Stimulated activated CD8-positive, alpha-beta memory T cell treated with anti-CD3 and anti-CD28 coated beads, Interleukin-2, amount 100 ng/mL, for 48 hours (primary cell): Measurements from ENCODE around the gene PTPRN2.

ENCODE experiments used
- DNase-seq, 2 donors: peaks; one replicate each; pipeline ENCODE4 v3.0.0-alpha.2; 2020; ENCODE audit warnings: low read depth in 2 of 2

PTPRN2 gene

DNA sequence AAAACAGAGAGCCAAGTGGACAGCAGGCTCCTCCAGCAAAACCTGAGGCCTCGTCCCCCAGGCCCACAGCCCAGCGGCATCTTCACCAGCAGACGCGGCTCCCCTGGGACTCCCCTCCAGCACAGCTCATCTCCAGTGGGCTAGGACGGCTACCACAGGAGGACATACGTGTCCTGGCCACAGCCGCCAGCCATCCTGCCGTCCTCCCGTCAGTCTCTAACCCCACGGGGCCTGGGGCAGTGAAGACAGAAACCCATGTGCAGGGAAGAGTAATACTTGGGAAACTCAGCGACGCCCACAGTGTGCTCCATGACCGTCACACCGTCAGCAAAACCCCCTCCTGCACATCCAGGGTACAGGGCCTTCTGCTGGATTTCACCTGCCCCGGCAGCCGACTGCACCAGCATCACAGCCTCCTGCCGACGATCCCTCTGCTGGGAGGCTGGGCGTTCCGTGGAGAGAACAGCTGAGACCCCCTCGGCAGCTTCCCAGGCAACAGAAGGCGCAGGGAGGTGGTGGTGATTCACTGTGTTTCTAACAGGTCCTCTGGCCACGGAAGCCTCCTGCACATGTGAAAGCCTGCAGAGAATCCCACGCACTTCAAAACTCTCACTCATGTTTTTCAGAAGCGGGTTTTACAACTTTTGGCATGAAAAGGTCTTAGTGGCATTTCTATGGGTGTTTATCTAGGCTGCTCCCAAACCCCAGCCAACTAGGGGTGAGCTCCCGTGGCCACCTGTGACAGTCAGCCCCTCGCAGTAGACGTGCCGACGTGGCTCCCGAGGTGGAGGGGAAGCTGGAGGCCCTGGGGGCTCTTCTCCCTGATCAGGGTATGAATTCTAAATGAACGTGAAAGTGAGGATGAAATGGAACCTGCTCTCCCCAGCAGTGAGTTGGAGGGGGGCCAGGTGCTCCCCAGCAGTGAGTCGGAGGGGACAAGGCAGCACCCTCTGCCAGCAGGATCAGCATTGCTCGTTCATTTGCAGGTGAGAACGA lies 513.5 kb downstream of the PTPRN2 start:
- no peak for DNase-seq

GRCh38 chr7:158072991-158073730 lies 514.5 kb downstream of the PTPRN2 start:
- DNase-seq: no peak

GRCh38 chr7:158070222-158070920 lies 517.3 kb downstream of the PTPRN2 start:
- no peak for DNase-seq

- no peak for DNase-seq
Measured at GRCh38 chr7:158068853-158069252, 518.8 kb downstream of the PTPRN2 start.

- no peak for DNase-seq
Measured at GRCh38 chr7:158067931-158068482, 519.6 kb downstream of the PTPRN2 start.

DNA sequence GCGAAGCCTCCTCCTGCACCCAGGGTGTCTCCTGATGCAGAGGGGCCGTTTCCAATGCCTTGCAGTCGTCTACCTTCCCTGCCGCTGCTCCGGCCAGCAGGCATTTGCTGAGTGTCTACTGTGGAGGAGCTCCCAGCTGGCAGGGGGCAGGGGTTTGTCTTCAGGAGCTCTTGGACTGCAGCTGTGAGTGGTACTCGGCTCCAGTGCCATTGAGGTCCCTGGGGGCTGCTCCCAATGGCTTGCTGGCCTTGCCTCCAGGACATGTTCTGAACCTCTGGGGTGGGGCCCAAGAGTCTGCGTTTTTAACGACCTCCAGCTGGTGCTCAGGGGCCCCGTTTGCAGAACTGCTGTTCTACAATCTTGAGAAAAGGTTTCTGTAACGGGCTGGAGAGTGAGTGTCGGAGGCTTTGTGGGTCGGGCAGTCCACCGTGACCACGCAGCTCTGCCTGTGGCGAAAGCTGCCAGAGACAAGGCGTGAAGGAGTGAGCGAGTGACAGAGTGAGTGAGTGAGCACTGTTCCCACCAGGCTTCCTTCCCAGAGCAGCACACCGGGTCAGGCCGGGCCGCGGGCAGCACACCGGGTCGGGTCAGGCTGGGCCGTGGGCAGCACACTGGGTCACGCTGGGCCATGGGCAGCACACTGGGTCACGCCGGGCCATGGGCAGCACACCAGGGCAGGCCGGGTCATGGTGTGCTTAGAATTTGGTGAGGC lies 520.2 kb downstream of the PTPRN2 start:
- DNase-seq: no peak

DNA sequence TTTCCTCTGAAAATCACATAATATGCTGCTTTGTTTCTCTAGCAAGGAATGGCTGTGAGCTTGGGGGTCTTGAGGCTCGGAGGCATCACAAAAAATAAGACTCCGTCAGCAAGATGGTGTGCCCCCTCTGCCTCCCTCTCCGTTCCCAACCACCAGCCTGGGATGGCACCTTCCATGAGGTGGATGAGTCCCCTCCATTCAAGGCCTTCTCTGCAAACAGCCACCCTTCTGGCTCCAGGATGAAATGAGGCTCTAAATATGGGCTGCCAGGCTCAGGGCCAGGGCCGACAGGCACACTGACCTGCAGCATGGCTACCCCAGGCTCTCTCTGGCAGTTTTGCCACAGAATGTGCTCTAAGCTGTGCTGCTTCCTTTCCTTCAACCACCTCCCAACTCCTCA lies 521.5 kb downstream of the PTPRN2 start:
- no peak for DNase-seq

- DNase-seq: no peak
Measured at GRCh38 chr7:158065340-158065739, 522.3 kb downstream of the PTPRN2 start.

- DNase-seq: no peak
Measured at GRCh38 chr7:158064631-158065030, 523.0 kb downstream of the PTPRN2 start.

DNA sequence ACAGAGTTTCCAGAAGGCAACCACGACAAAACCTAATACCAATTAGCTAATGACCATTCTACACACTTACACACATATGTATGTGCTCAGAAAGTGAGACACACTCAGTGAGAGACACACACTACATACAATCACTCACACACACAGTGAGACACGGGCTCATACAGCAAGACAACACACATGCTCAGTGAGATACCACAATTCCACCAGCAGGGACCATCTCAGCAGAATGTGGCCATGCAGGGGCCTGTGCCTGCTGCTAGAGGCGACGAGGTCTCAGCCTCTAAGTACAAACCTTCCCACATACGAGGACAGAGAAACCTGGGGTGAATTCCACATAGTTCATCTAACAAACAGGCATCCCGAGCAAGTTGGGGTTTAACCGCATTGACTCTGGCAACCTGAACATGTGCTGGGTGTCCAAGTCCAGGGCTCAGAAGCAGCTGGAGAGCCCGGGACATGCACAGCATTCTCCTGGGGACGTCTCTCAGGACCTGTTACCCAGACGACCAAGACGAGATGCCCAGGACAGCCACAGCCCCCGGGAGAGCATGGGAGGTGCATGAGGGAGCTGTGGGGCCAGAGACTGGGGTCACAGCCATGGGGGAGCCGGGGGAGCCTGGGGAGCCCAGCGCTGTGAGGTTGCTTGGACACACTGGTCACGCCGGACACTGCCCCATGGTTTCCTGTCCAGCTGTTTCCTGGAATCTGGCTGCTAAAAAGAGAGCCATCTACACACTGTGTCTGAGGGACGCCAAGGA lies 523.6 kb downstream of the PTPRN2 start:
- no peak for DNase-seq

GRCh38 chr7:158062661-158063060 lies 525.0 kb downstream of the PTPRN2 start:
- no peak for DNase-seq

DNA sequence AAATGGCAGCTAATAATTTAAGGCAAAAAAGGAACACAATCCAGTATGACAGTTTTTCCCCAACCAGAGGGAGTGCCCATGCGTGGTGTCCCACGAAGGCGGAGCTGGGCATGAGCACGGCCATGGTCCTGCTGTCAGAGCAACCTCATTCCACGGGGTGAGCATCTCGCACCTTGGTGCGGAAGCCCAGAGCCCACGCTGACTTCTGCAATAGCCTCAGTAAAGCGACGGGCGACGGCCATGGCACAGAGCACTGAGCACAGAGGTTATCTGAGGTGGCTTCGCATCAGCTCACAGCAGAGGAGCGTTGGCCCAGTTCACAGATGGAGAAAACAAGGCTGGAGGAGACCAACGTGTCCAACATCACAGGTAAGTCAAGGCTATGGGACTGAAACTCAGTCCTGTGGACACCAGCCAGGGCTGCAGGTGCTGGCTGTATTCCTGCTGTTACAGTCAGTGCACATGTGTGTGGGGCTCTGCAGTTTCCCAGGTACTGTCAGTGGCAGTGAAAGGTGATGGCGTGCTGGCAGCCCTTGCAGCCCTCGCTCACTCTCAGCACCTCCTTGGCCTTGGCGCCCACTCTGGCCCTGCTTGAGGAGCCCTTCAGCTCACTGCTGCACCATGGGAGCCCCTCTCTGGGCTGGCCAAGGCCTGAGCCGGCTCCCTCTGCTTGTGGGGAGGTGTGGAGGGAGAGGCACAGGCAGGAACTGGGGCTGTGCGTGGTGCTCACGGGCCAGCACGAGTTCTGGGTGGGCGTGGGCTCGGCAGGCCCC lies 525.6 kb downstream of the PTPRN2 start:
- DNase-seq: no peak

GRCh38 chr7:158061026-158061630 lies 526.5 kb downstream of the PTPRN2 start:
- no peak for DNase-seq

- DNase-seq: no peak
Measured at GRCh38 chr7:158060216-158060615, 527.4 kb downstream of the PTPRN2 start.

DNA sequence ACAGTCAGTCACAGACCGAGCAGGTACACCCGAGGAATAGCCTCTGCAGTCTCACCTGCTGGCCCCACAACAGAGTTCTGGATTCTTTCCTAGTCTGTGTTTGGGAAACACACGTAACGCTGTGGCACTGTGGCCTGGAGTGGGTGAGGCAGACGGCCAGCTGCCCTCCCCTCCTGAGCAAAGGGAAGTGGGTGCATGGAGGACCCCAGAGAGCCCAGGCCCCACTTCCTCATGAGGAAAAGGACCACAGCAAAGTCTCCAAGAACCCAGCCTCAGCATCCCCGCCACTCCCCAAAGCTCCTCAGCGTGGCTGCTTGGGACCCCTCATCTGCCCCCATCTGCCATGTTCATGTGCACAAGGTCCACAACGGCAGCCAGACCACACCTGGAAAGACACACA lies 530.2 kb downstream of the PTPRN2 start:
- no peak for DNase-seq

DNA sequence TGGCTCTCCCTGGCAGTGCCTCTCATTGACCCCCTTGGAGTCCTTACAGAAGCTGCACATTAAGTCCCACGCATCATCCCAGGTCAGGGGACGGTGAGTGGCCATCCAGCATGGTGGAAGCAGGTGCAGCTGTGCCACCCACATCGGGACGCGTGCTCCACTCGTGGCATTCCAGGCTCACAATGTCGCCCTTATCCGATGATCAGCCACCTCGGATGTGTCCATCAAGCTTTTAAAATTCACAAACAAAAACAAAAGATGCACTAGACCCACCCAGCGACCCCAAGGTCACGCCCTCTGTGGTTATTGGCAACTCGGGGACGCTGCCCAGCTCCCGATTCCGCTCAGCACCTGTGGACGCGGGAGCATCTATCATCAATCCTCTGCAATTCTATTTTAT lies 530.9 kb downstream of the PTPRN2 start:
- no peak for DNase-seq

DNA sequence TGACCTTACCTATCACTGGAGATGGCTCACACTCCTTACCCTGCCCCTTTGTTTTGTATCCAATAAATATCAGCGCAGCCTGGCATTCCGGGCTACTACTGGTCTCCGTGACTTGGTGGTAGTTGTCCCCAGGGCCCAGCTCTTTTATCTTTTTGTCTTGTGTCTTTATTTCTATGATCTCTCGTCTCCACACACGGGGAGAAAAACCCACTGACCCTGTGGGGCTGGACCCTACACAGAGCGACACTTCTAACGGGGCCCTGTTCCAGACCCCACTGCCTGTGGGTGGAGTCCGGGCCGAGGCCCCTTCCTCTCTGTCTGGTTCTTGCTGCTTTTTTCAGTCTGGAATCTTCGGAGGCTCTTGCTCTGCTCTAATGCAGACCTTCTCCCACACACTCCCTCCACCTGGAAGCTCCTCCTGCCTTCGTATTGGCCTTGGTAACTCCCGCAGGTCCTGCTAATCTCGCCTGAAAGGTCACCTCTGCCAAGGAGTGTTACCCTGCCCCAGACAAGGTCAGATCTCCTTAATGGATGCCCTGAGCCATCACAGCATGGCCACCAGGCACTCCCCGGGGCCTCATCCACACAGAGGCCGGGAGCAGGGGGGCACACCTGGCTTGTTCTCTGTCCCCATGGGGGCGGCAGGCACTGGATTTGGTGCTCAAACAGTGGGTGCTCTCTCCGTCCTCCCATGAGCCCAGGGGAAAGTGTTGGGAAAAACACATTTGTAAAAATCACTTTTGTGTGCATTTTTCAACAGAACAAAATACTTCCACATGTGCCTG lies 531.7 kb downstream of the PTPRN2 start:
- no peak for DNase-seq

- no peak for DNase-seq
Measured at GRCh38 chr7:158054611-158055010, 533.0 kb downstream of the PTPRN2 start.

- DNase-seq: no peak
Measured at GRCh38 chr7:158054081-158054480, 533.5 kb downstream of the PTPRN2 start.
